B cell (primary cell): Measurements from ENCODE around the gene BCAS4. TPM values are rescaled to one million over a fixed set of nuclear protein-coding genes. Genes with fewer than 3 reads are reported as not detected.

ENCODE experiments used
- ATAC-seq: fragments of 200-7000 bp; cut with Tn5 transposase; one replicate; pipeline ENCODE4 v1.10.0; 2021; ENCODE audit warnings: low read depth, mild to moderate bottlenecking, moderate number of reproducible peaks, moderate library complexity
- CTCF ChIA-PET: fragments of 350-600 bp; sonication (Branson Sonifier 250); formaldehyde crosslinking; loops from one replicate; lab custom pipeline; 2021; ENCODE audit warnings: antibody characterized with exemption, inconsistent platforms; lab: Charles Lee
- POLR2A ChIA-PET: fragments of 350-600 bp; sonication (Branson Sonifier 250); formaldehyde crosslinking; loops from one replicate; lab custom pipeline; 2021; ENCODE audit warnings: antibody characterized with exemption; lab: Charles Lee
- DNase-seq: peaks from one replicate; pipeline ENCODE4 v3.0.0; 2013
- H2AFZ ChIP-seq: 2 replicates; pipeline ENCODE4 v1.6.1; 2012; ENCODE audit warnings: mild to moderate bottlenecking, low read depth, low read length; ENCODE audit not compliant: insufficient read depth, poor library complexity, severe bottlenecking
- H3K27ac ChIP-seq, 2 donors: 1 replicate in 1 of 2; 2 replicates in 1 of 2; pipeline ENCODE4 v1.5.1; 2012 to 2013; ENCODE audit warnings: low read length in 2 of 2, mild to moderate bottlenecking in 2 of 2, moderate library complexity in 1 of 2
- H3K27me3 ChIP-seq, 4 experiments: fragments of 200-600 bp in 1 of 4; sonication (generic) in 1 of 4; replicated peaks in 1 of 4; 1 replicate in 2 of 4; 2 replicates in 2 of 4; pipeline versions ENCODE4 v1.6.1 to v1.7.0; 2013 to 2016; ENCODE audit warnings: low read length in 3 of 4, mild to moderate bottlenecking in 2 of 4, mixed read lengths in 1 of 4, moderate library complexity in 1 of 4; ENCODE audit not compliant: insufficient read depth in 4 of 4, control insufficient read depth in 3 of 4; ENCODE audit errors: control extremely low read depth in 1 of 4
- H3K36me3 ChIP-seq, 2 experiments: replicated peaks in 1 of 2; 1 replicate in 1 of 2; 2 replicates in 1 of 2; pipeline versions ENCODE4 v1.6.1 to v1.7.1; 2013; ENCODE audit warnings: low read length in 1 of 2; ENCODE audit not compliant: insufficient read depth in 2 of 2, control insufficient read depth in 1 of 2; ENCODE audit errors: control extremely low read depth in 1 of 2, extremely low read depth in 1 of 2
- H3K4me1 ChIP-seq, 2 donors: fragments of 200-600 bp in 1 of 2; sonication (generic) in 1 of 2; 1 replicate in 1 of 2; 2 replicates in 1 of 2; pipeline versions ENCODE4 v1.5.1 to v1.6.1; 2013 to 2017; ENCODE audit warnings: low read length in 2 of 2; ENCODE audit not compliant: control insufficient read depth in 2 of 2, insufficient read depth in 2 of 2
- H3K4me2 ChIP-seq: replicated peaks from 2 replicates; pipeline ENCODE3; 2012; ENCODE audit warnings: mild to moderate bottlenecking, low read depth, low read length; ENCODE audit not compliant: poor library complexity, severe bottlenecking
- H3K4me3 ChIP-seq, 5 experiments: fragments of 200-600 bp in 1 of 5; sonication (generic) in 1 of 5; 1 replicate in 3 of 5; 2 replicates in 2 of 5; pipeline versions ENCODE4 v1.5.1 to v1.7.0; 2011 to 2016; ENCODE audit warnings: low read length in 4 of 5, mild to moderate bottlenecking in 4 of 5, low read depth in 2 of 5, control low read depth in 1 of 5, moderate library complexity in 1 of 5; ENCODE audit not compliant: insufficient read depth in 1 of 5; ENCODE audit errors: control extremely low read depth in 1 of 5, extremely low read depth in 1 of 5
- H3K79me2 ChIP-seq: fragments of 200-600 bp; sonication (generic); one replicate; pipeline ENCODE4 v1.6.0; 2016; ENCODE audit warnings: low read length; ENCODE audit not compliant: control insufficient read depth, insufficient read depth
- H3K9ac ChIP-seq: fragments of 200-600 bp; sonication (generic); 2 replicates; pipeline ENCODE4 v1.6.1; 2017; ENCODE audit warnings: mild to moderate bottlenecking, low read length, moderate library complexity
- H3K9me3 ChIP-seq, 3 donors: one replicate each; pipeline versions ENCODE4 v1.6.1 to v1.7.1; 2013; ENCODE audit warnings: low read length in 2 of 3; ENCODE audit not compliant: control insufficient read depth in 2 of 3, insufficient read depth in 1 of 3; ENCODE audit errors: control extremely low read depth in 1 of 3
- H4K20me1 ChIP-seq: 2 replicates; pipeline ENCODE4 v1.6.0; 2012; ENCODE audit warnings: mild to moderate bottlenecking, low read length; ENCODE audit not compliant: insufficient read depth, control insufficient read depth, poor library complexity, severe bottlenecking
- H3K27ac Mint-ChIP-seq: one replicate; pipeline ENCODE4 v1.8.0; 2021; ENCODE audit warnings: mixed read lengths
- H3K27me3 Mint-ChIP-seq: one replicate; pipeline ENCODE4 v1.8.0; 2021; ENCODE audit warnings: mixed read lengths
- H3K4me1 Mint-ChIP-seq: one replicate; pipeline ENCODE4 v1.8.0; 2021; ENCODE audit warnings: mixed read lengths
- H3K4me3 Mint-ChIP-seq: one replicate; pipeline ENCODE4 v1.8.0; 2021; ENCODE audit warnings: mixed read lengths
- H3K9me3 Mint-ChIP-seq: one replicate; pipeline ENCODE4 v1.8.0; 2022; ENCODE audit warnings: mixed read lengths; ENCODE audit not compliant: insufficient read depth
- CTCF ChIP-seq: fragments of 200-600 bp; IDR thresholded peaks from one replicate; pipeline ENCODE4 v1.8.0; 2022; ENCODE audit warnings: antibody characterized with exemption, mild to moderate bottlenecking
- EZH2 ChIP-seq: IDR thresholded peaks from 2 replicates; pipeline ENCODE4 v1.6.1; 2012; ENCODE audit warnings: borderline replicate concordance, low read depth, mild to moderate bottlenecking, moderate library complexity, low read length; ENCODE audit not compliant: insufficient read depth, poor library complexity, severe bottlenecking
- WGBS: methylation state at CpG from one replicate; pipeline ENCODE4 v1.1.5; 2013; ENCODE audit warnings: missing lambda C conversion rate; ENCODE audit not compliant: insufficient coverage; 5-methylcytosine and 5-hydroxymethylcytosine counted together
- intact Hi-C: fragments of 100-400 bp; cut with micrococcal nuclease; formaldehyde crosslinking; loops from one replicate; pipeline ENCODE4 v1.10.0; 2022
- polyA plus RNA-seq: library from polyadenylated mRNA; depleted of rRNA; stranded (reverse); fragments of >200 nt; gene quantifications from 2 replicates; pipeline ENCODE4 v1.2.3, GENCODE V29; 2012
- total RNA-seq, 2 donors: library from RNA; stranded (reverse); fragments of 120-200 nt in 1 of 2; gene quantifications; 1 replicate in 1 of 2; 2 replicates in 1 of 2; pipeline versions ENCODE4 v1.2.3 to v1.2.4, GENCODE V29; 2013 to 2022

BCAS4 gene
- total and polyA plus RNA-seq, 2 donors (not counting 1 experiment from before 2014, with no cell fraction given), result 44.8 to 88.2 TPM

- TF ChIP-seq CTCF (no peak), EZH2 (no peak)
- Mint-ChIP-seq H3K27me3 (no peaks in the 10 kb centered on the region), H3K9me3 (peaks cover 4% of the 10 kb centered on the region), H3K4me1 (peaks cover 86% of the 10 kb centered on the region), H3K27ac (peak overlapping the region; percentile 97), H3K4me3 (peak overlapping the region; percentile 88)
- Histone ChIP-seq H4K20me1 (no peaks in the 10 kb centered on the region), H2AFZ (peak overlapping the region; percentile 17), H3K9me3 (peaks cover 0 to 27% (median 0%) of the 10 kb centered on the region in 3 donors), H3K79me2 (peaks cover 95% of the 10 kb centered on the region), H3K27ac (peak overlapping the region; percentile 57 to 77), H3K36me3 (peaks cover 0 to 13% of the 10 kb centered on the region in 2 experiments), H3K27me3 (no peaks in the 10 kb centered on the region), H3K4me1 (peaks cover 87 to 98% of the 10 kb centered on the region in 2 donors), H3K9ac (peak overlapping the region; percentile 43), H3K4me3 (peak overlapping the region in 4 of 5 experiments; percentile 19 to 46 (median 38)), H3K4me2 (peak overlapping the region; percentile 67)
- ChIA-PET POLR2A (interaction anchor here (0.7 to 5.8 kb wide), 5 partner anchors 12 to 75 kb away, joined by 3 to 54 read pairs (median 6); partner anchors contain the start of gene BCAS4), CTCF (interaction anchor here (2.5 to 17.8 kb wide), 2 partner anchors 20 to 115 kb away, joined by 10 to 340 read pairs; partner anchors contain the start of genes ADNP and BCAS4)
- intact Hi-C loops, result loop anchor here (10.0 kb wide), 1 partner anchor 271 kb away; no protein-coding TSS in a partner anchor
- peak; percentile 63 for DNase-seq
- ATAC-seq, result peak; percentile 72
- WGBS, result under 1% methylated on average over 8 of the region's 15 CpGs
These were observed 20.5 kb downstream of the BCAS4 start for GRCh38 chr20:50815162-50815989.
